Stimulated activated CD4-positive, alpha-beta T cell treated with anti-CD3 and anti-CD28 coated beads, Interleukin-2, amount 100 ng/mL, for 24 hours (primary cell): ENCODE results near the gene SBF1.
A peak's percentile ranks its signal among the peaks of the same experiment; 100 is the strongest.
"Not testable (repeated sequence)": the region's sequence is repeated elsewhere in the genome, so short reads cannot be mapped to it uniquely, and the experiment has no call there.

Source experiments
- DNase-seq, 2 donors: peaks; one replicate each; pipeline ENCODE4 v3.0.0-alpha.2; 2020

SBF1 gene

GRCh38 chr22:50474710-50475651, at the start of gene SBF1:
Gene SBF1, minus strand, starts transcription at chr22:50475035. Its CDS starts 195 bp downstream, at chr22:50474840.
- peak; percentile 91 to 92 for DNase-seq

GRCh38 chr22:50523806-50524675, 49.2 kb upstream of the SBF1 start:
- DNase-seq: no peak

DNA sequence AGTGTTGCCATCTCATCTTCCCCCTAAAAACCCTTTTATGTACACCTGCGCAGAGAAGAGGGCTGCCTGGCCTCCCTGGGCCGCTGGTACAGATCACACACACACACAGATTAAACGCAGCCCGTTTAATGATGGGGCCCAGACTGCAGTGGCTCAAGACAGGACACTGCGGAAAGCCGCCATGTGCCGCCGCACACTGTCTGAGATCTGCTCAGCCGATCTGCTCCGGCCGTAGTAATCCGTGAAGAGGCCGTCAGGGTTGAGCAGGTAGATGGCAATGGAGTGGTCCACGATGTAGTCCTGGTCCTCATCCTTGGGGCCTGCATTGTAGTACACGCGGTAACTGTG, 48.6 kb upstream of the SBF1 start:
- DNase-seq: no peak

DNA sequence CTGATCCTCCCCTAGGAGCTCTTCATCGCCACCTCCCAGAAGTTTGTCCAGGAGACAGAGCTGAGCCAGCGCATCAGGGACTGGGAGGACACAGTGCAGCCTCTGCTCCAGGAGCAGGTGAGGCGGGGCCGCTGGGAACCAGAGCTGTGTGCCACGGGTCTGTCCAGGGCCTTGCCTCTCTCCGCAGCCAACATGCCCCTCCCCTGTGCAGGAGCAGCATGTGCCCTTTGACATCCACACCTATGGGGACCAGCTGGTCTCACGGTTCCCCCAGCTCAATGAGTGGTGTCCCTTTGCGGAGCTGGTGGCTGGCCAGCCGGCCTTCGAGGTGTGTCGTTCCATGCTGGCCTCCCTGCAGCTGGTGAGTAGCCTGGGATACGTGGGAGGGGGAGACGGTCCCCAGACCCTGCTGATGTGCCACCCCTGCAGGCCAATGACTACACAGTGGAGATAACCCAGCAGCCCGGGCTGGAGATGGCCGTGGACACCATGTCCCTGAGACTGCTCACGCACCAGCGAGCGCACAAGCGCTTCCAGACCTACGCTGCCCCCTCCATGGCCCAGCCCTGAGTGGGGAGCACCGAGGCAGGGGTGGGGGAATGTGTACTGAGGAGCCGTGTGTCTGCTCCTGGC, 48.1 kb upstream of the SBF1 start:
- DNase-seq: no peak

DNA sequence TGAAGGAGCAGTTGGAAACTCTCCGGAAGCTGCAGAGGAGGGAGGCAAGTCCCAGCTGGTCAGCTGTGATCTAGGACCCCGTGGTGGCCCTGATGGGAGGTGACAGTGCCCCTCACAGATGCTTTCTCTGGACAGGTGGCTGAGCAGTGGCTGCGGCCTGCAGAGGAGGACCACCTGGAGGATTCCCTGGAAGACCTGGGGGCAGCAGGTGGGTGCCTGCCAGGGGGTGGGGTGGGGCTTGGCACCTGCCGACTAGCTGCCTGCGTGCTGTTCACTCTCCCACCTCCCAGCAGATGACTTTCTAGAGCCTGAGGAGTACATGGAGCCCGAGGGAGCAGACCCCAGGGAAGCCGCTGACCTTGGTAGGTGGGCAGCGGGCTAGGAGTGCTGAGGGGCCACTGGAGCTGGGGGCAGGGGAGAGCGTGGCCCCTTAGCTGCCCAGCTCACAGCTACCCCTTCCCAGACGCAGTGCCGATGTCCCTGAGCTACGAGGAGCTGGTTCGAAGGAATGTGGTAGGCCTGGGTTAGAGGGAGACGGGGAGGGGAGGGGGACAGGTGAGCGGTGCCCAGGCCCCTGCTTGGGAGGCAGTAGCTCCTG, 47.5 kb upstream of the SBF1 start:
- DNase-seq: no peak

DNA sequence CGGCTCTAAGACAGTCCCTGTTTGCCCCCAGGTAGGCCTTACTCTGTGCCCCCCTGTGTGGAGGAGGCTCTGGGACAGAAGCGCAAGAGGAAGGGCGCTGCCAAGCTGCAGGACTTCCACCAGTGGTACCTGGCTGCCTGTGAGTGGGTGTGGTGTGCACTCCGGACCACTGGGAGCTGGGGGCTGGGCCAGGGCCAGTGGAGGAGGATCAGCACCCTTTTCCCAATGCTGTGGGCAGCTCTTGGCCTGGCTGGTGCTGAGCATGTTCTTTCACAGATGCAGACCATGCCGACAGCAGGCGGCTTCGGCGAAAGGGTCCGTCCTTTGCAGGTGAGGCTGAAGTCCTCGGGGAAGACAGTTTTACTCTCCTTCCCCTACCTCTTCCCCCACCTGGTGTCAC, 46.9 kb upstream of the SBF1 start:
- no peak for DNase-seq

- no peak for DNase-seq
Measured at GRCh38 chr22:50520826-50521453, 46.1 kb upstream of the SBF1 start.

GRCh38 chr22:50520184-50520583, 45.3 kb upstream of the SBF1 start:
- DNase-seq: not testable (repeated sequence)

DNA sequence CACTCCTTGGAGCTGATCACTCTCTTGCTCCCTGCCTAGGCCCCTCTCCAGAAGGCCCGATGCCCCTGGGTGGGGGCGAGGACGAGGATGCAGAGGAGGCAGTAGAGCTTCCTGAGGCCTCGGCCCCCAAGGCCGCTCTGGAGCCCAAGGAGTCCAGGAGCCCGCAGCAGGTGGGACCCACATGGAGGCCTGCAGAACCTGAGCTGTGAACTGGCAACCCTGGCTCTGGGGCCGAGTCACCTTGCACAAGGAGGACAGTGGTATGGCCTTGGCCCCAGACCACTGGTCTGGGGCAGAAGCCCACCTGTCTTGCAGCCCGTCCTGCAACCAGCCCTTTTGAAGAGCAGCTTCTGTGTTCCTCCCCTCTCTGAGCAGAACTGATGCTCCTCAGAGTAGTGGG, 44.3 kb upstream of the SBF1 start:
- DNase-seq: no peak

- no peak for DNase-seq
Measured at GRCh38 chr22:50518606-50519005, 43.8 kb upstream of the SBF1 start.

DNA sequence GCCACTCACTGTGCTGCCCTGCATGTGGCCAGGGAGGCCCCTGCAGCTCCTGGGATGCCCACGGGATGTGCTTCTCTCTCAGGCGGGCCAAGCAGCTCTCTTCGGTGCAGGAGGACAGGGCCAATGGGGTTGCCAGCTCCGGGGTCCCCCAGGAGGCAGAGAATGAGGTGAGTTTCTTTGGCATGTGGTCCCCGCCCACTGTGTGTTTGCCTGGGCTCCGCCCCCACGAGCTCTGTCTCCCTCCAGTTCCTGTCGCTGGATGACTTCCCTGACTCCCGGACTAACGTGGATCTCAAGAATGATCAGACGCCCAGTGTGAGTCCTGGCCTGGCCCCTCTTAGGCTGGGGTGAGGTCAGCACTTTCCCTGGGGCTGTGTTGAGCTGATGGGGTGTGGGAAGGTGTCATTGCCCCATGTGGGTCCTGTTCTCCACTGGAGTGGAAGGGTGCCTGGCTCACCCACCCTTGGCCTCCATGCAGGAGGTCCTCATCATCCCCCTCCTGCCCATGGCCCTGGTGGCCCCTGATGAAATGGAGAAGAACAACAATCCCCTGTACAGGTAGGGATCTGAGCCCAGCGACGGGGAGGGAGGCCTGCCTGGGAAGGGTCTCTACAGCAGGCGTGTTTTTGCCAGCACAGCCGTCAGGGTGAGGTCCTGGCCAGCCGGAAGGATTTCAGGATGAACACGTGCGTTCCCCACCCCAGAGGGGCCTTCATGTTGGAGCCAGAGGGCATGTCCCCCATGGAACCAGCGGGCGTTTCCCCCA, 42.8 kb upstream of the SBF1 start:
- DNase-seq: no peak

- no peak for DNase-seq
Measured at GRCh38 chr22:50516891-50517290, 42.1 kb upstream of the SBF1 start.

DNA sequence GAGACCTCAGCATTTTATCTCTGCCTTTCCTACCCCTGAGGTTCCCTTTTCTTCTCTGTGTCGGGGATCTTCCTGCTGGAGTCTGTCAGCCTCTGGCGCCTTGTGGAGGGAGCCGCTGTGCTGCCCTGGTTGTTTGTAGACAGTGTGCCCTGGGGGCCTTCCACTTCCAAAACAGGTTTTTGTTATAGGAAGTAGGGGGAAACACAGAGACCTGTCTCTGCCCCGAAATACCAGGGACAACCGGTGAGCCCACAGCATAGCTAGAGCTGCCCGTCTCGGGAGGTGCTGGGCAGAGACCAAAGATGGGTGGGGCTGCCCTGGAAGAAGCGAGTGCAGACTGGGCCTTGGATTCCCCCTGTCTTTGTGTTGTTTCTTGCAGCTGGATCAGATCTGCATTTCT, 41.2 kb upstream of the SBF1 start:
- DNase-seq: no peak

DNA sequence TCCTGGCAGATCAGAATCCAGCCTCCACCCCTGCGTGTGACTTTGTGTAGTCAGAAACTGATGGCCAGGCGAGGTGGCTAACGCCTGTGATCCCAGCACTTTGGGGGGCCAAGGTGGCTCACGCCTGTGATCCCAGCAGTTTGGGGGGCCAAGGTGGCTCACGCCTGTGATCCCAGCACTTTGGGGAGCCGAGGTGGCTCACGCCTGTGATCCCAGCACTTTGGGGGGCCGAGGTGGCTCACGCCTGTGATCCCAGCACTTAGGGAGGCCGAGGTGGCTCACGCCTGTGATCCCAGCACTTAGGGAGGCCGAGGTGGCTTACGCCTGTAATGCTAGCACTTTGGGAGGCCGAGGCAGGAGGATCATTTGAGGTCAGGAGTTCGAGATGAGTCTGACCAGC, 38.3 kb upstream of the SBF1 start:
- DNase-seq: no peak

GRCh38 chr22:50508897-50509296, 34.1 kb upstream of the SBF1 start:
- DNase-seq: no peak

DNA sequence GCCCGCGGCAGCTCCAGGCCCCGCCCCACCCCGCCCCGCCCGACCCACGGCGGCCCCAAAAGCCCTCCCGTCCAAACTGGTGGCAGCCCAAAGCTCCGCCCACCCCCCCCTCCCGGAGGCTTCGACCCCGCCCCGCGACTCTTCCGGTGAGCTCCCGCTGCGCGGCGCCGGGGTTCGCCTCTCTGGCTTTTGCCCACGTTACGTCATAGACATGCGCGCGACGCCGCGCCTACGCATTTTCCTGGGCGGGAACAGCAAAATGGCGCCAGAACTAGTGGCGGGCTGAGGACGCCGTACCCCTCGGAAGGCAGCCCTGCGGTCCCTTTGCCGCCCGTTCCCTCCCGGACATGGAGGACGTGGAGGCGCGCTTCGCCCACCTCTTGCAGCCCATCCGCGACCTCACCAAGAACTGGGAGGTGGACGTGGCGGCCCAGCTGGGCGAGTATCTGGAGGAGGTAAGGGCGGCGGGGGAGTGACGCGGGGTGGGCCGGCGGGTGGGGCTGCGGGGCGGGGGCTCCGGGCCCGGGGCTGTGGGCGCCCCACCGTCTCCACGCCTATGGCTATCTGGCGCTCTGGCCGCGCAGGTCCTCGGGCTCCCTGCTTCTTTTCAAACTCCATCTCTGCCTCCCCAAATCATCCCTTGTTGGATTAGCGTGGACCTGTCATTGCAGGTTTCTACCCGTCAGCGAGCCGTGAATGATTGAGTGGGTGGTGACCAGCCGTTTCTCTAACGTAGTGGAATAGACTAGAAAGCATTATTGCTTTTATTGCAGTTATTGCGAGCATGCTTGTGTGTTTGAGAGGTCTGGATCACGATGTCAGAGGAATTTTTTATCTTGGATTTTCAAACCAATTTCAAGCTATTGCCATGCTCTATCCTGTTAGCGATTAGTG, 33.4 kb upstream of the SBF1 start, which contains the start of gene NCAPH2:
Gene NCAPH2, plus strand, starts transcription at position 234 of the 894 bp plus-strand sequence. Its CDS starts 114 bp downstream, at position 348.
- peak; percentile 98 for DNase-seq

DNA sequence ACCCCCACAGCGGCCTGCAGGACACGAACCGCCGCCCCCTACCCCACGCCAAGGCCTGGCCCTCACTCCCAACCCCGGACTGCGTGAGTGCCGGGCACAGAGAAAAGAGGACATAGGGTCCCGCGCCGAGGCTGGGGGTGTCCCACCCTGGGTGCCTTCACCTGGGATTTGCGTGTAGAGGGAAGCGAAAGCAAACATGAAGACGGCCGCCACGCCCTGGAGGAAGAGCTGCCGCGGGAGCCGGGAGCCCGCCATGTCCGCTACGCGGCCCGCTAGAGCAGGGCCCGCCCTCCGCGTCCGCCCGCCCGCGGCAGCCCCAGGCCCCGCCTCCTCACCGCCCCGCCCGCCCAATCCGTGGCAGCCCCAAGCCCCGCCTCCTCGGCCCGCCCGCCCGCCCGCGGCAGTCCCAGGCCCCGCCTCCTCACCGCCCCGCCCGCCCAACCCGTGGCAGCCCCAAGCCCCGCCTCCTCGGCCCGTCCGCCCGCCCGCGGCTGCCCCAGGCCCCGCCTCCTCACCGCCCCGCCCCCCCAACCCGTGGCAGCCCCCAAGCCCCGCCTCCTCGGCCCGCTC, 32.7 kb upstream of the SBF1 start, which contains the start of gene LMF2:
Gene LMF2, minus strand, starts transcription at position 282 of the 570 bp plus-strand sequence. Its CDS starts 27 bp downstream, at position 255.
- DNase-seq: peak; percentile 93 to 96

DNA sequence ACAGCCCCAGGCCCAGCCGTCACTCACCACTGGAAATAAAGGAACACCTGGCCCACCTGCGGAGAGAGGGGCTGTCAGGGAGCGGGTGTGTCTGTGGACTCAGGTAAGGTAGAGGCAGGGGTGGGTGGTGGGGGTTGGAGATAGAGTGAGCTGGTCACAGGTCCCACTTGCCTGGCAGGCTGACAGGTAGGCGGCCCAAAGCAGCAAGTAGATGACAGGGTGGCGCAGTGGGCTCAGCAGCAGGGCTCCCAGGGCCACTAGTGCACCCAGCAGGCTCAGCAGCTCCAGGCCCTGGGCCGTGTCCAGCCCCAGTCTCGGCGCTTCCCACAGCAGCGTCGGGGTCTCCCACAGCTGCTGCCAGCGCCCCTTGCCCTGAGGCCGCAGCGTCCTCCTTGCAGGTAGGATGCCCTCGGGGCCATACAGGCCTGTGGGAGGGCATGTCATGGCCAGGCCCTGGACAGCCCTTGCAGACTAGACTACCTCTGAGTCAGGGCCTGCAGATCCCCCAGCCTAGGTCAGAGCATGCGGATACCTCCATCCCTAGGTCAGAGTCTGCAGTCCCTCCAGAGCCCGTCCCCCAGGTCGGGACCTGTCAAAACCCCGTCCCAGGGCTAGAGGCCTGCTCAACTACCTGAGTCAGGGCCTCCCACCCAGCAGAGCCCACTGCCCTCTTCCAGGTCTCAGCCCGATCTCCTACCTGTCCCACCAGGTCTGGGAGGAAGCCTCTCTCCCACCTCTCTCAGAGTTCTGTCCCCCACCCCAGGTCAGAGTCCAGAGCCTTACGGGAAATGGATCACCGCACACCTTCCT, 32.0 kb upstream of the SBF1 start:
- no peak for DNase-seq
